Measurements from ENCODE around the gene ADARB1. TPM values are rescaled to one million over a fixed set of nuclear protein-coding genes. Genes with fewer than 3 reads are reported as not detected.

ADARB1 gene
- total and polyA plus RNA-seq, 2 experiments from 2014 or later: 16.0 to 17.3 TPM

GRCh38 chr21:45223236-45224185, 149.1 kb downstream of the ADARB1 start:
- H4K20me1 ChIP-seq (ENCODE audit: insufficient read depth, poor library complexity, severe bottlenecking): no peaks in the 10 kb centered on the region
- DNase-seq (ENCODE audit: low spot score): no peak
- no peak overlapping the region for H3K4me2 ChIP-seq
- H3K36me3 ChIP-seq (replicated peaks; ENCODE audit: insufficient read depth, low read depth): no peaks in the 10 kb centered on the region
- H3K9me2 ChIP-seq (replicated peaks; ENCODE audit: insufficient read depth): no peaks in the 10 kb centered on the region
- no peaks in the 10 kb centered on the region for H3K9me3 ChIP-seq (ENCODE audit: low read depth)
- WGBS (ENCODE audit: low lambda C conversion rate, missing lambda C conversion rate): 97% methylated on average over 36 of the region's 36 CpGs
- H3K4me1 ChIP-seq (ENCODE audit: insufficient read depth): peaks cover 5% of the 10 kb centered on the region
- H3K27me3 ChIP-seq: no peaks in the 10 kb centered on the region
- H2AFZ ChIP-seq: no peak overlapping the region
- H3K79me2 ChIP-seq: no peaks in the 10 kb centered on the region
- H3K27ac ChIP-seq: no peak overlapping the region
- H3K4me3 ChIP-seq: no peak overlapping the region
- no peak for TF ChIP-seq EZH2 (IDR thresholded peaks at IDR 0.05; ENCODE audit: borderline replicate concordance)
- TF ChIP-seq CTCF (IDR thresholded peaks at IDR 0.05; ENCODE audit: poor library complexity): no peak
- no peak for TF ChIP-seq EZH2phosphoT487 (IDR thresholded peaks at IDR 0.05; ENCODE audit: low read depth, severe bottlenecking, unreplicated experiment)

GRCh38 chr21:45224189-45224938, 150.0 kb downstream of the ADARB1 start:
- Histone ChIP-seq H3K27me3 (no peaks in the 10 kb centered on the region), H4K20me1 (ENCODE audit: insufficient read depth, poor library complexity, severe bottlenecking) (no peaks in the 10 kb centered on the region), H3K4me3 (no peak overlapping the region), H3K79me2 (no peaks in the 10 kb centered on the region), H3K27ac (no peak overlapping the region), H2AFZ (no peak overlapping the region), H3K4me2 (no peak overlapping the region), H3K9me3 (ENCODE audit: low read depth) (no peaks in the 10 kb centered on the region), H3K4me1 (ENCODE audit: insufficient read depth) (peaks cover 5% of the 10 kb centered on the region), H3K9me2 (replicated peaks; ENCODE audit: insufficient read depth) (no peaks in the 10 kb centered on the region), H3K36me3 (replicated peaks; ENCODE audit: insufficient read depth, low read depth) (no peaks in the 10 kb centered on the region)
- TF ChIP-seq EZH2phosphoT487 (IDR thresholded peaks at IDR 0.05; ENCODE audit: low read depth, severe bottlenecking, unreplicated experiment): no peak
- no peak for TF ChIP-seq CTCF (IDR thresholded peaks at IDR 0.05; ENCODE audit: poor library complexity)
- peak; percentile 55 for DNase-seq (ENCODE audit: low spot score)
- WGBS (ENCODE audit: low lambda C conversion rate, missing lambda C conversion rate): 86% methylated on average over 20 of the region's 24 CpGs

GRCh38 chr21:45225041-45225740, 150.8 kb downstream of the ADARB1 start:
- Histone ChIP-seq H3K9me2 (replicated peaks; ENCODE audit: insufficient read depth) (no peaks in the 10 kb centered on the region), H3K9me3 (ENCODE audit: low read depth) (no peaks in the 10 kb centered on the region), H4K20me1 (ENCODE audit: insufficient read depth, poor library complexity, severe bottlenecking) (no peaks in the 10 kb centered on the region), H3K4me2 (no peak overlapping the region), H3K4me1 (ENCODE audit: insufficient read depth) (peaks cover 5% of the 10 kb centered on the region), H3K79me2 (no peaks in the 10 kb centered on the region), H3K4me3 (no peak overlapping the region), H3K27me3 (no peaks in the 10 kb centered on the region), H3K36me3 (replicated peaks; ENCODE audit: insufficient read depth, low read depth) (no peaks in the 10 kb centered on the region), H3K27ac (no peak overlapping the region), H2AFZ (no peak overlapping the region)
- DNase-seq (ENCODE audit: low spot score): no peak
- no peak for TF ChIP-seq EZH2phosphoT487 (IDR thresholded peaks at IDR 0.05; ENCODE audit: low read depth, severe bottlenecking, unreplicated experiment)
- TF ChIP-seq EZH2 (IDR thresholded peaks at IDR 0.05; ENCODE audit: borderline replicate concordance): no peak
- no peak for TF ChIP-seq CTCF (IDR thresholded peaks at IDR 0.05; ENCODE audit: poor library complexity)
- 90% methylated on average over 11 of the region's 11 CpGs for WGBS (ENCODE audit: low lambda C conversion rate, missing lambda C conversion rate)
